Measurements from ENCODE around the gene SF3B1. TPM values are rescaled to one million over a fixed set of nuclear protein-coding genes. Genes with fewer than 3 reads are reported as not detected.

SF3B1 gene
- total RNA-seq, 1 donor from 2014 or later: 252 TPM

DNA sequence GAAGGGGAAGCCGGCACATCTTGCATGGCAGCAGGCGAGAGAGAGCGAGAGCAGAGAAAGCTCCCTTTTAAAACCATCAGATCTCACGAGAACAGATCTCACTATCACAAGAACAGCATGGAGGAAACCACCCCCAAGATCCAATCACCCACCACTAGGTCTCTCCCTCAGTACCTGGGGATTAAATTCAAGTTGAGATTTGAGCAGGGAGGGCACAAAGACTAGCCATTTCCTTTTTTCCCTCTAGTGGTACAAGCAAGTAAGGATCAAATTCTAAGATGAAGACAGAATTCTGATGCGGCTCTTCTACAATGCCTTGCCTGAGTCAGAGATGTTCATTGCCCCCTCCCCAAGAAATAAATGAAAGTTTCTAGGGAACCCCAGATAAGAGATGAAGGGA is 78.7 kb downstream of the SF3B1 start:
- no peak overlapping the region for H3K27ac ChIP-seq
- ATAC-seq: no peak
- H3K4me3 ChIP-seq: no peak overlapping the region
- intact Hi-C loops (cut with DNase I): no loop called here
- H3K4me1 ChIP-seq: no peaks in the 10 kb centered on the region
- no peak for DNase-seq
- no peaks in the 10 kb centered on the region for H3K27me3 ChIP-seq
- no peaks in the 10 kb centered on the region for H3K36me3 ChIP-seq
- H3K9me3 ChIP-seq: no peaks in the 10 kb centered on the region
- peak; percentile 14 for TF ChIP-seq CTCF (IDR thresholded peaks at IDR 0.05)

DNA sequence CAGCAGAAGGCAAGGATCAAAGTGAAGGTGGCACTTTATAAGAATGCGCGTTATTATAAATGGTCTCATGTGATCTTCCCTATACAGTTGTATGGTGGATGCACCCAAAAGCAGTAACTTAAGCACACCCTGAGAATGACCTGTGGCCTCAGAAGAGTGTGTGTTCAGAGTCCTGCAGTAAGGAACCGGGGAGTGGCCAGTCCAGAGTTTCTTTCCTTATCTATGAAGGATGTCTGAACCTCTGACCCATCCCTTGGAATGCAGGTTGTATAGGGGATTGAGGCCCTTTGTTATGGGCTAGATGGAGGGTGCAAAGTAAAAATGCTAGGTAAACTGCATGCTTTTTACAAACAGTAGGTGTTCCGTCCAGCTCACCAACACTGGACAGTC is 80.7 kb downstream of the SF3B1 start:
- intact Hi-C loops (cut with DNase I): no loop called here
- Histone ChIP-seq H3K27ac (no peak overlapping the region), H3K4me1 (no peaks in the 10 kb centered on the region), H3K27me3 (no peaks in the 10 kb centered on the region), H3K9me3 (no peaks in the 10 kb centered on the region), H3K36me3 (no peaks in the 10 kb centered on the region), H3K4me3 (no peak overlapping the region)
- ATAC-seq (no peak), DNase-seq (no peak)
- no peak for TF ChIP-seq CTCF (IDR thresholded peaks at IDR 0.05)

- no peak overlapping the region for H3K27ac ChIP-seq
- no peak for TF ChIP-seq CTCF (IDR thresholded peaks at IDR 0.05)
- no peak overlapping the region for H3K4me3 ChIP-seq
- H3K9me3 ChIP-seq: no peaks in the 10 kb centered on the region
- no peaks in the 10 kb centered on the region for H3K36me3 ChIP-seq
- H3K4me1 ChIP-seq: no peaks in the 10 kb centered on the region
- no peak for DNase-seq
- H3K27me3 ChIP-seq: no peaks in the 10 kb centered on the region
- intact Hi-C loops (cut with DNase I): no loop called here
- no peak for ATAC-seq
Observed at GRCh38 chr2:197353393-197354168, 81.2 kb downstream of the SF3B1 start.

DNA sequence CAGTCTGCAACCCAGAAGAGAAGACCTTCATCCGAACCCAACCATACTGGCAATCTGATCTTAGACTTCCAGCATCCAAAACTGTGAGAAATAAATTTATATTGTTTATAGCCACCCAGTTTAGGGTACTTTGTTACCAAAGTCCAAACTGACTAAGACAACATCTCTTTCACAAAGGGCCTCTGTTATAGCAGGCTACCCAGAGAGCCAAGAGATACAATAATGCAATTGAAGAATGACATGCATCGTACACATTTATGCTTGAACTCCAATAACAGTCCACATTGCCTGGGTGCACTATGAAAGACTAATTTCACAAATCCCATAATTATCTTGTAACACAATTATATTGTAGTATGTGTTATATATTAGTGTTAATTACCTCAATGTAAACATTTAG is 85.1 kb downstream of the SF3B1 start:
- H3K9me3 ChIP-seq: no peaks in the 10 kb centered on the region
- ATAC-seq (no peak), DNase-seq (no peak)
- H3K4me3 ChIP-seq: no peak overlapping the region
- no peaks in the 10 kb centered on the region for H3K27me3 ChIP-seq
- no peak for TF ChIP-seq CTCF (IDR thresholded peaks at IDR 0.05)
- H3K4me1 ChIP-seq: no peaks in the 10 kb centered on the region
- intact Hi-C loops (cut with DNase I): no loop called here
- H3K36me3 ChIP-seq: no peaks in the 10 kb centered on the region
- H3K27ac ChIP-seq: no peak overlapping the region

DNA sequence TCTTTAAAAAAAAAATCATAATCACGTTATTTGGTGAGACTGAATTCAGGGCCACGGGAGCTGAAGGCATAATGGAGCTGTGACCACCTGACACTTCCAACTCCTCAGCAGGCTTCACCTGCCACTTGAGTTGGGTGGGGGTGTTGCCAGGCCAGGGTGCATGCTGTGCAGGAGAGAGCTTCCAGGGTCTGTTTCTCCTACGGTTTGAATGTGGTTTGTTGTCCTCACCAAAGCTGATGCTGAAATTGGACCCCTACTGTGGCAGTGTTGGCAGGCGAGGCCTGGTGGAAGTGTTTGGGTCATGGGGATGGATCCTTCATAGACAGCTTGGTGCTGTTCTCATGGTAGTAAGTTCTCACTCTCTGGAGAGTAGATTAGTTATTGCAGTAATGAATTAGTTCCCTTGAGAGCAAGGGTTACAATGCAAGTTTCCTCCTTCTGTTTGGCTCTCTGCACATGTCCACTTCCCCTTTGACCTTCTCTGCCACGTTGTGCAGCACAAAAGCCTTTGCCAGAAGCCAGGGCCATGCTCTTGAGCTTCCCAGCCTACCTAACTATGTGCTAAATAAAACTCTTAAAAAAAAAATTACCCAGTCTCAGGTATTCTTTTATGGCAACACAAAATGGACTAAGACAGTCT is 86.0 kb downstream of the SF3B1 start:
- TF ChIP-seq CTCF (IDR thresholded peaks at IDR 0.05): no peak
- intact Hi-C loops (cut with DNase I): no loop called here
- Histone ChIP-seq H3K9me3 (no peaks in the 10 kb centered on the region), H3K27ac (no peak overlapping the region), H3K36me3 (no peaks in the 10 kb centered on the region), H3K4me3 (no peak overlapping the region), H3K4me1 (no peaks in the 10 kb centered on the region), H3K27me3 (no peaks in the 10 kb centered on the region)
- DNase-seq (no peak), ATAC-seq (peak; percentile 70)
